HT1080 (cell line): ENCODE results near the gene ARID1B. TPM values are rescaled to one million over a fixed set of nuclear protein-coding genes. Genes with fewer than 3 reads are reported as not detected.
A peak's percentile ranks its signal among the peaks of the same experiment; 100 is the strongest.

Experiments
- DNase-seq: peaks from one replicate; pipeline ENCODE4 v3.0.0-alpha.2; 2015; ENCODE audit warnings: low read depth
- total RNA-seq: library from RNA; depleted of rRNA; stranded (reverse); fragments of >200 nt; shearing (Covaris generic); gene quantifications from 2 replicates; pipeline ENCODE4 v1.2.3, GENCODE V29; 2014

The ARID1B gene
- total RNA-seq, 1 experiment from 2014 or later, result 11.2 TPM

- no peak for DNase-seq
Observed at GRCh38 chr6:157172830-157173536, 395.8 kb downstream of the ARID1B start.

- DNase-seq, result no peak
Observed at GRCh38 chr6:157173776-157174175, 396.6 kb downstream of the ARID1B start.

- DNase-seq, result no peak
Observed at GRCh38 chr6:157174731-157175130, 397.6 kb downstream of the ARID1B start.

GRCh38 chr6:157177731-157178336 lies 400.7 kb downstream of the ARID1B start:
- DNase-seq, result no peak

GRCh38 chr6:157181649-157182048 lies 404.5 kb downstream of the ARID1B start:
- no peak for DNase-seq

GRCh38 chr6:157182503-157183264 lies 405.5 kb downstream of the ARID1B start:
- no peak for DNase-seq

GRCh38 chr6:157184202-157185015 lies 407.2 kb downstream of the ARID1B start:
- DNase-seq, result peak; percentile 65

- DNase-seq, result no peak
Observed at GRCh38 chr6:157185171-157185570, 408.0 kb downstream of the ARID1B start.

GRCh38 chr6:157185986-157186385 lies 408.8 kb downstream of the ARID1B start:
- no peak for DNase-seq

- no peak for DNase-seq
Observed at GRCh38 chr6:157186785-157187181, 409.6 kb downstream of the ARID1B start.

GRCh38 chr6:157187182-157188083 lies 410.3 kb downstream of the ARID1B start:
- DNase-seq, result no peak

GRCh38 chr6:157188213-157188612 lies 411.0 kb downstream of the ARID1B start:
- DNase-seq, result peak; percentile 15

- DNase-seq, result no peak
Observed at GRCh38 chr6:157193443-157193996, 416.3 kb downstream of the ARID1B start.

- DNase-seq, result no peak
Observed at GRCh38 chr6:157194110-157194509, 416.9 kb downstream of the ARID1B start.

- peak; percentile 36 for DNase-seq
Observed at GRCh38 chr6:157194643-157195042, 417.5 kb downstream of the ARID1B start.

- no peak for DNase-seq
Observed at GRCh38 chr6:157196391-157196790, 419.2 kb downstream of the ARID1B start.

GRCh38 chr6:157198425-157199279 lies 421.5 kb downstream of the ARID1B start:
- DNase-seq, result no peak

GRCh38 chr6:157200117-157200516 lies 422.9 kb downstream of the ARID1B start:
- no peak for DNase-seq

- DNase-seq, result no peak
Observed at GRCh38 chr6:157200611-157201010, 423.4 kb downstream of the ARID1B start.
